A172 (cell line): ENCODE measurements around the gene SEPTIN11. TPM values are rescaled to one million over a fixed set of nuclear protein-coding genes. Genes with fewer than 3 reads are reported as not detected.

Source experiments
- total RNA-seq: library from RNA; depleted of rRNA; stranded (reverse); fragments of >200 nt; shearing (Covaris generic); gene quantifications from 2 replicates; pipeline ENCODE4 v1.2.3, GENCODE V29; 2014; rRNA removed

SEPTIN11 gene
- total RNA-seq, 1 experiment from 2014 or later = 73.5 TPM

Other genes starting within 250 kb of the SEPTIN11 start
- not detected in 2 replicates for gene SOWAHB, start 51.6 kb upstream of the SEPTIN11 start, total RNA-seq
- gene CCNI, start 126.2 kb downstream of the SEPTIN11 start, total RNA-seq = 56.5 and 61.8 TPM in 2 replicates
- 5.2 and 7.3 TPM in 2 replicates for gene CCNG2, start 207.5 kb downstream of the SEPTIN11 start, total RNA-seq